GM19239 (cell line): Measurements from ENCODE around the gene EFNB3.

Source experiments
- DNase-seq: peaks from one replicate; pipeline ENCODE4 v3.0.0; 2011; ENCODE audit warnings: low spot score; ENCODE audit not compliant: insufficient read length
- FAIRE-seq: peaks from 2 replicates; lab custom pipeline; 2011; peaks lifted over from hg19 to GRCh38; lab: Jason Lieb, UNC

The EFNB3 gene

DNA sequence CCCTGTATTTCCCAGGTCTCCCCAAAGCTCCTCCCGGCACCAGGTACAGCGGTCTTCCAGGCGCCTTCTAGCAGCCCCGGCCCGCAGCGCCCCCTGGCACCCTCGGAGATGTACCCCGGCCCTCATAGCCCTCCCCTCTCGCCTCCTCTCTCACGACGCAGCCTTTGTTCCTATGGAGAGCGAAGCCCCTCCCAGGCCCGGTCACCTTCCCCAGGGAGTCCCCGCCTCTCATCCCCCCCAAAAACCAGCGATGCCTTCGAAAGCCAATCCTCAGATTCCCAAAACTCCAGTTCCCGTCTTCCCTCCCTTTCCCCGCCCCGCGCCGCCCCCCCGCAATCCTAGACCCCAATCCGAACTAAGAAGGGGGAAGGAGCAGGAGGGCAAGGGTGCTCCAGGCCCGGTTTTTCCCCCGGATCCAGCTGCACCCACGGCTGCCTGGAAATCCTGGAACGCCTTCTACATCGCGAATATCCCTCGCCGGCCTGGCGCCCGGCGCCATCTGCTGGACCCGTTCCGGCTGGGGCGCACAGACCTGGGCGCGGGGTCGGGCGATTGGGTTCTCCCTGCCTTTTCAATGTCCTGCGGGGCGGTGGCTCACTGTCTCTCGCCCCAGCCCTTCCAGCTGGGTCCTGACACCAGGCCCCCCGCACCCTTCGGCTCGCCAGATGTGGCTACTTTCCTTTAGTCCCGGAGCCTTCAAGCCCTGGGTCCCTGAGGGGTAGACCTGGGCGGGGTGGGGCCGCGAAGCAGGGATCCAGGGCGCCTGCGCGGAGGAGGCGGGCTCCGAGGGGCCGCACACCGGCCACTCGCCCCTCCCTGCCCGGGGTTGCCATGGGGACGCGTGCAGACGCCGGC is 12.1 kb downstream of the EFNB3 start, which contains the start of gene DNAH2:
Gene DNAH2, plus strand, starts transcription at position 844 of the 855 bp plus-strand sequence. CDS start 1,991 bp downstream, outside the sequence.
- no peak for FAIRE-seq
- DNase-seq = peak; percentile 44

GRCh38 chr17:7717756-7718350 is 12.9 kb downstream of the EFNB3 start:
- DNase-seq = no peak
- FAIRE-seq = no peak

DNA sequence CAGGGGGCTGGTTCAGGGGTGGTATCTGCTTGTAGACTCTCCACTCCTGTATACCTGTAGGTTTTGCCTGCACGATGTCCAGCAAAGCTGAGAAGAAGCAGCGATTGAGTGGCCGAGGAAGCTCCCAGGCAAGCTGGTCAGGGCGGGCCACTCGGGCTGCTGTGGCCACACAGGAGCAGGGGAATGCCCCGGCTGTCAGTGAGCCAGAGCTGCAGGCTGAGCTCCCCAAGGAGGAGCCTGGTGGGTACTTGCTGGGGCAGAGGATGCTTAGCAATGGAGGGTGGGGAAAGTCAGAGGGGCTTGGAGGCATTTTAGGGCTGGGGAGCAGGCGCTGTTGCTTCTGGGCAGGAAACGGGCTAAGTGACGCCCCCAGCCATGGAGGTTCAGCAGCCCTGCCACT is 14.7 kb downstream of the EFNB3 start:
- DNase-seq (no peak), FAIRE-seq (no peak)

GRCh38 chr17:7720125-7720524 is 15.1 kb downstream of the EFNB3 start:
- no peak for FAIRE-seq
- no peak for DNase-seq

- DNase-seq (no peak), FAIRE-seq (no peak)
Measured at GRCh38 chr17:7721612-7722011, 16.6 kb downstream of the EFNB3 start.

- FAIRE-seq (no peak), DNase-seq (no peak)
Measured at GRCh38 chr17:7727886-7728285, 22.9 kb downstream of the EFNB3 start.

DNA sequence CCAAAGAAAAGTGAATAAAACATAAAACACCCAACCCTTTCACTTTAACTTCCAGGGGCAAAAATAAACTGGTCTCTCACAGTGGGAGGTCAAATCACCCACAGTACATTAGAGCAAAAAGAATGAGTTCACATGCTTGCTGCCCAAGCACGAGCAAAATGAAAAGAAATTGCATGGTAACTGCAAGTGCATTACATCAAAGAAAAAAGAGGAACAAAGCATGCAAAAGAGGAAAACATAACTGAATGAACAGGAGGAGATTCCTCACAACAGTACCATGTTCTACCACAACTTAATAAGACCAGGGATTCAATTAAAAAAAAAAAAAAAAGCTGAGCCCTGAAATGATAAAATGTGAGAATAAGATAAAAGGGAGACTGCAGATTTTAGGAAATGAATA is 24.8 kb downstream of the EFNB3 start:
- FAIRE-seq (no peak), DNase-seq (no peak)

- DNase-seq (no peak), FAIRE-seq (no peak)
Measured at GRCh38 chr17:7732981-7733539, 28.1 kb downstream of the EFNB3 start.

DNA sequence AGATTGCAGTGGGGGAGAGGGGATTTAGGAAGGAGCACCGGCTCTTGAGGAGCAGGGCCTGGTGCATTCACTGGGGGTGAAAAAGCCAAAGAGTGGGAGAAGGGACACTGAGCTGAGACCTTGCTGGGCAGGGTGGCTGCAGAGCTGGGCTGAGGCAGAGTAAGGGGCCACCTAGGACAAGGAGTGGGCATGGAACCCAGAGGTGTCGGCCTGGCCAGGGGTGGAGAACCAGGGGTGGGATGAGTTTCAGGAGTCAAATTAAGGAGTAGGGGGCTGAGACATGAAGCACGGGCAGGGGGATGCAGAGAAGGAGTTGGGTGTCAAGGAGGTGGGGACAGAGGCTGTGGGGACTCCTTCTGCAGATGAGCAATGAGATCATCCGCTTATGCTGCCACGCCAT is 32.6 kb downstream of the EFNB3 start:
- no peak for FAIRE-seq
- DNase-seq = no peak

- FAIRE-seq (no peak), DNase-seq (no peak)
Measured at GRCh38 chr17:7739746-7740145, 34.7 kb downstream of the EFNB3 start.

DNA sequence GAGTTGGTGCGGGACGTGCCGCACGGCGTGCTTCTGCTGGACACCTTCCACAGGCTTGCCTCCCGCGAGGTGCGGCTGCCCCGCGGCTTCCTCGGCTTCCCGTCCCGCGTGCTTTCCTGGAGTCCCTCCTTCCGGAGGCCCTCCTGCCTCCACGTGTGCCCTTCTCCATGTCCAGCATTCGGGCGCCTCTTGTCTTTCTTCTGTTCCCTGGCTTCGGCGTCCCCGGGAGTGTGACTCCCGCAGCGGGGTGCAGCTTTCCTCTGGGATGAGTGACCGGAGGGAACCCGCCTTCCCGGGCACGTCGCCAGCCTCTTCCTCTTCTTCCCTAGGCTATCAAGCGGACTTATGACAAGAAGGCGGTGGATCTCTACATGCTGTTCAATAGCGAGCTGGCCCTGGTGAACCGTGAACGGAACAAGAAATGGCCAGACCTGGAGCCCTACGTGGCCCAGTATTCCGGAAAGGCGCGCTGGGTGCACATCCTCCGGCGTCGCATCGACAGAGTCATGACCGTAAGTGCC is 35.5 kb downstream of the EFNB3 start:
- no peak for DNase-seq

GRCh38 chr17:7742729-7743128 is 37.7 kb downstream of the EFNB3 start:
- DNase-seq (no peak), FAIRE-seq (no peak)

More for the DNA sequence above, 35.5 kb downstream of the EFNB3 start:
- no peak for FAIRE-seq

GRCh38 chr17:7744416-7744815 is 39.4 kb downstream of the EFNB3 start:
- FAIRE-seq (no peak), DNase-seq (no peak)

DNA sequence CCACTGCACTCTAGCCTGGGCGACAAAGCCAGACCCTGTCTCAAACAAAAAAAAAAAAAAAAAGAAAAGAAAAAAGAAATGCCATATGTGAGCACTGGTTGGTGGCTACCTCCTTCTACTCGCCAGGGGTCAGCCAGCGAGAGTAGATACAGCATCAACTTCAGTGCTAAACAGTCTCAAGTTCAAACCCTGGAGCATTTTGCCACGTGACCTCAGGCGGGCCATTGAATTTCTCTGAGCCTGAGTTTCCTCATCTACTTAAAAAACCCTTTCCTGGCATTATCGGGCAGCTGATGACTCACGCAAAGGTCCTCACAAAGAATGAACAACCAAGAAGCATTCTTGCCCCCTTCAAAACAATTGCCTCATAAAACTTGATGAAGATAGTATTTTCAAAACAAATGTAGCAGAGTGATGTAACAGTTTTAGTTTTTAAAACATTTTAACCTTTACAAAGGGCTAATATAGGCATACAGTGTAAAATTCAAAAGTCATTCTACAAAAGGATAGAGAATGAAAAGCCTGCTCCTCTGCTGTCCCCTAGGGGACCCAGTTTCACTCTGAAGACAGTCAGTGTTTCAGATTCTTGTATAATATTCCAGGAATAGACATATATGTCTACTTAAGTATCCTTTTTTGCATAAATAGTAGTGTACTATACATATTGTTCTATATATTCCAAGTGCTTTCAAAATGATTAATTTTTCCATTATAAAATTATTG is 40.9 kb downstream of the EFNB3 start:
- no peak for DNase-seq

GRCh38 chr17:7747635-7748071 is 42.7 kb downstream of the EFNB3 start:
- FAIRE-seq (no peak), DNase-seq (no peak)

More for the DNA sequence above, 40.9 kb downstream of the EFNB3 start:
- no peak for FAIRE-seq

DNA sequence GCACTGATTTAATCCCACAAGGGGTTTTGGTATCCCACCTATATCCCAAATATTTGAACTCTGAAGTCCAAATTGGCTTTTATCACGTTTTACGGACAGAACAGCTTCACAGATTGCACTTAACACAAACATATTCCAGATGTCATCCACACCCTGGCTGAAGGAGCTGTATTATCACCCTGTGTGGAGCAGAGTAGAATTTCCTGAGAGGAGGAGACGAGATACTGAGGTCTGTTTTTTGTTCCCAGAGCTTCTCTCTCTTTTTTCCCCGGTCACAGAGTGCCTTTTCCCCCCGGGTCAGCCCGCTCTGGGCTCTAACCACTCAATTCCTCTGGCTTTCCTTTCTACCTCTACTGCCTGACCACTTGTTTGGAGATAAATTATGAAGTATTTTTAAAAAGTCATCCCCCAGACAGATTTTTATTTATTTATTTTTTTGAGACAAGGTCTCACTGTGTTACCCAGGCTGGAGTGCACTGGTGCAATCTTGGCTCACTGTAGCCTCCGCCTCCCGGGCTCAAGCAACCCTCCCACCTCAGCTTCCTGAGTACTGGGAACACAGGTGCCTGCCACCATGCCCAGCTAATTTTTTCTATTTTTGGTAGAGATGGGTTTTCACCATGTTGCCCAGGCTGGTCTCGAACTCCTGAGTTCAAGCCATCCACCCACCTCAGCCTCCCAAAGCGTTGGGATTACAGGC is 43.2 kb downstream of the EFNB3 start:
- DNase-seq (no peak), FAIRE-seq (no peak)

DNA sequence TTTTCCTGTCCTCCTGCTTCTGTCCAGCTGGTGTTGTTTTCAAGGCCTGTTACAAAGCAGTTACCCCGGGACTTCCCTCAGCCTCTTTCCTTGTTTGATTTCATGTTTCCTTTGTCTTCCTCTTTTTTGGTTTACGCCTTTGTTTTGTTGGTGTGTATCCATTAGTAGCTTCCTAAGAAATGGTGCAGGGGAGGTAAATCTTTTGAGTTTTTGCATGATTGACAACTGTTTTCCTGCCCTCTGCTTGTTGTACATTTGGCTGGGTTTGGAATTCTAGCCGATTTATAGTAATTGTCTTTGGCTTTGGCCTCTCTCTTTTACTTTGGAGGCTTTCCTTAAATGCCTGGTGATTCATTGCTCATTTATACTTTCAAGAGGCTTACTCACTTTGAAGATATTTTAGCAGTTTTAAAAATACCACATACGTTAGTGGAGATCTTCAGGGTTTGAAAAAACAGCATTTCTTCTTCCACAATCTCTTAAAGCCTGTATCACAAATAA is 45.4 kb downstream of the EFNB3 start:
- DNase-seq (no peak), FAIRE-seq (no peak)

DNA sequence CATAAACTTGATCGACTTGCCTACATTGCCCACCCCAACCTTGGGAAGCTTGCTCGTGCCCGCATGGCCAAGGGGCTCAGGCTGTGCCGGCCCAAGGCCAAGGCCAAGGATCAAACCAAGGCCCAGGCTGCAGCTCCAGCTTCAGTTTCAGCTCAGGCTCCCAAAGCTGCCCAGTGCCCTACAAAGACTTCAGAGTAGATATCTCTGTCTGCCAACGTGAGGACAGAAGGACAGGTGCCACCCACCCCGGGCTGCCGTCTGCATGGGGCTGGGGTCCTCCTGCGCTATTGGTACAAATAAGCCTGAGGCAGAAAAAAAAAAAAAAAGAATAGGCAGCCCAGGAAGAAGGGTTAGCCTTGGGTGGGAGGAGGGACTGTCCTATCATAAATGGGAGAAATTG is 49.7 kb downstream of the EFNB3 start:
- no peak for FAIRE-seq
- DNase-seq = no peak

- DNase-seq (no peak), FAIRE-seq (no peak)
Measured at GRCh38 chr17:7755095-7755890, 50.3 kb downstream of the EFNB3 start.
